ENCODE results near the gene VAPB.

DNA sequence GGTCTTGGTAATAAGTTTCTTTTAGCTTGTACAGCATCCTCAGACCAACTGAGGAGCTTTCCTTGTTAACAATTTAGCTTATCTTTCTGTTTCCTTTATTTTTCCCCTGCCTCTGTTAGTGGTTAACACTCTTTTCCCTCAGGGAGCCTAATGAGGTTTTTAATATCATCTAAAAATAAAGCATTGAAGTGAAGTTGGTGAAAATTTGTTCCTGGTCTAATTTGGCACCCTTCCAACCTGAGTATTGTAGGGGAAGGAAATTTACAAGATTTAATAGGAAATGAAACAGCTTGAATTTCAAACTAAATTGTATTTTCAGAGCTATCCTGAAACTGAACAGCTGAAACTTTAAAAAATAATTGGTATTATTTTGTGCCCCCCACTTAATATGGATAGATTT is 28.1 kb upstream of the VAPB start:
- TF ChIP-seq ELF4 (IDR thresholded peaks at IDR 0.05) (no peak), FOXA1 (IDR thresholded peaks at IDR 0.05) (no peak), ZNF384 (IDR thresholded peaks at IDR 0.05) (no peak), NFRKB (IDR thresholded peaks at IDR 0.05) (no peak), SP1 (IDR thresholded peaks at IDR 0.05) (no peak), FOXM1 (IDR thresholded peaks at IDR 0.05; ENCODE audit: borderline replicate concordance) (no peak), LEF1 (IDR thresholded peaks at IDR 0.05; ENCODE audit: borderline replicate concordance) (no peak)
